Measurements from ENCODE around the gene PEDS1. TPM values are rescaled to one million over a fixed set of nuclear protein-coding genes. Genes with fewer than 3 reads are reported as not detected.

The PEDS1 gene
- total and polyA plus RNA-seq, 2 of the 8 experiments (the other 6 are each of a cell fraction or from before 2014, with no cell fraction given) = 28.9 to 75.9 TPM

GRCh38 chr20:50107796-50108331 lies 45.7 kb downstream of the PEDS1 start (continued):
- no peak for TF ChIP-seq ATF2 (IDR thresholded peaks at IDR 0.05; ENCODE audit: low read length)
- no peak for TF ChIP-seq HDAC2 (IDR thresholded peaks at IDR 0.05; ENCODE audit: borderline replicate concordance in 1 of 2, low read depth in 2 of 2, low read length in 2 of 2)
- no peak for TF ChIP-seq POU5F1 (IDR thresholded peaks at IDR 0.05; ENCODE audit: low read depth, low read length)
